Measurements from ENCODE around the gene PFKFB4.

Gene PFKFB4

GRCh38 chr3:48504051-48504946 lies 52.3 kb downstream of the PFKFB4 start, which contains the start of gene SHISA5:
TSS of gene SHISA5 (minus strand) at chr3:48504174. CDS start at chr3:48504094, 80 bp downstream.
- DNase-seq (ENCODE audit: low read depth) = peak; percentile 54
- H3K4me3 ChIP-seq (ENCODE audit: low read length) = peak within 1 kb of the TSS; percentile 59
- TF ChIP-seq, protein P1, sequence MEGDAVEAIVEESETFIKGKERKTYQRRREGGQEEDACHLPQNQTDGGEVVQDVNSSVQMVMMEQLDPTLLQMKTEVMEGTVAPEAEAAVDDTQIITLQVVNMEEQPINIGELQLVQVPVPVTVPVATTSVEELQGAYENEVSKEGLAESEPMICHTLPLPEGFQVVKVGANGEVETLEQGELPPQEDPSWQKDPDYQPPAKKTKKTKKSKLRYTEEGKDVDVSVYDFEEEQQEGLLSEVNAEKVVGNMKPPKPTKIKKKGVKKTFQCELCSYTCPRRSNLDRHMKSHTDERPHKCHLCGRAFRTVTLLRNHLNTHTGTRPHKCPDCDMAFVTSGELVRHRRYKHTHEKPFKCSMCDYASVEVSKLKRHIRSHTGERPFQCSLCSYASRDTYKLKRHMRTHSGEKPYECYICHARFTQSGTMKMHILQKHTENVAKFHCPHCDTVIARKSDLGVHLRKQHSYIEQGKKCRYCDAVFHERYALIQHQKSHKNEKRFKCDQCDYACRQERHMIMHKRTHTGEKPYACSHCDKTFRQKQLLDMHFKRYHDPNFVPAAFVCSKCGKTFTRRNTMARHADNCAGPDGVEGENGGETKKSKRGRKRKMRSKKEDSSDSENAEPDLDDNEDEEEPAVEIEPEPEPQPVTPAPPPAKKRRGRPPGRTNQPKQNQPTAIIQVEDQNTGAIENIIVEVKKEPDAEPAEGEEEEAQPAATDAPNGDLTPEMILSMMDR (IDR thresholded peaks at IDR 0.05; ENCODE audit: insufficient read depth, low read depth, low read length, missing control alignments) = no peak

GRCh38 chr3:48503401-48504050 lies 53.1 kb downstream of the PFKFB4 start:
- peak overlapping the region; percentile 59 for H3K4me3 ChIP-seq (ENCODE audit: low read length)
- peak; percentile 62 for DNase-seq (ENCODE audit: low read depth)
- TF ChIP-seq, protein P1 (IDR thresholded peaks at IDR 0.05; ENCODE audit: insufficient read depth, low read depth, low read length, missing control alignments) = no peak

DNA sequence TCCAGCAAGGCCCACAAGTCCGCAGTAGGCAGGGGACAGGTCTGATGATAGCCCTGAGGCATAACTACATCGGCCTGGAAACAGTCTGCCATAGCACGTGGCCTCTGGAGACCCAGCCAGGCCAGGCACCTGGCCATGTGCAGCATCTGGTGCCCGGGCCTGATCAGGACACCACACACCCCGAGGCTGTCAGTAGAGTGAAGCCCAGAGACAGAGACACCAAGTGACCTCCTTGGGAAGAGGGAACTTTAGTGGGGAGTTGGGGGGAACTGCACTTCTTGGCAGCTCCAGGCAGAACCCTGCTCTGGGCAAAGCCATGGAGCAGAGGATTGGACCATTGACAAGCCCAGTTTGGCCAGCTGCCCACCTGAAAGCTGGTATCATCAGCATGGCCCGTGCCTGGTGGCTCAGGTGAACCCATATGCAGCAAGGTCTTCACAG lies 53.9 kb downstream of the PFKFB4 start:
- TF ChIP-seq, protein P1 (IDR thresholded peaks at IDR 0.05; ENCODE audit: insufficient read depth, low read depth, low read length, missing control alignments) = no peak
- no peak overlapping the region for H3K4me3 ChIP-seq (ENCODE audit: low read length)
- DNase-seq (ENCODE audit: low read depth) = no peak

DNA sequence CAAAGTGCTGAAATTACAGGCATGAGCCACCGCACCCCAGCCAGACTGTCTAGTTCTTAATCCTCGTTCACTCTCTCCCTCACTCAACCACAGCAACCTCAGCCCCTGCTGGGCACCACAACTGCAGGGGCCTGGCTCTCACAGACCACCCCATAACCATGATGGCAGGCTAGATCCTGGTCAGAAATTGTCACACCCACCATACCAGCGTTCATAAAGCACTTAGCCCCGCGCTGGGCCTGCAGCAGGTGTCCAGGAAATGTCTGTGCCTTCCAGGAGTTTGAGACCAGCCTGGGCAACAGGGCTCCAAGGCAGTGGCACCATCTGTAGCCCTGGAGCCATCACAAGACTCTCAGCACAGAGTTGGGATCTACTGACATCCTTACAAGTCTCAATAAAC lies 54.5 kb downstream of the PFKFB4 start:
- TF ChIP-seq, protein P1 (IDR thresholded peaks at IDR 0.05; ENCODE audit: insufficient read depth, low read depth, low read length, missing control alignments) = no peak
- no peak for DNase-seq (ENCODE audit: low read depth)
- H3K4me3 ChIP-seq (ENCODE audit: low read length) = no peak overlapping the region

DNA sequence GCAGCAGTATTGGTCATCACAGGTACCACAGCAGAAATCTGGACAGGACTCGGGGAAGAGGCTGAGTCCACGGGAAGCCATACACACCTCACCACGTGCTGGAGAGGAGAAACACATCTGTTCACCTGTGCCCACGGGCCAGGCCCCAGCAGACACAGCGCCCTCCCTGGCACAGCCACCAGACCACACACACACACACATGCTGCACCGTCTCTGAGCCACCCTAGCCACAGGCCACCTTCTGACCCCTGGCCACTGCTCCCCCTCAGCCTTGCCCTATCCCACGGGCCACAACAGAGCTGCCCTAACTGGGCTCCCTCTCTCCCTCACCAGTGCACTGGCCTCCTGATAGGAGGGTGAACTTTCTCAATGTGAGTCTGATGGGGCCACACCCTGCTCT lies 55.4 kb downstream of the PFKFB4 start:
- TF ChIP-seq, protein P1 (IDR thresholded peaks at IDR 0.05; ENCODE audit: insufficient read depth, low read depth, low read length, missing control alignments) = no peak
- DNase-seq (ENCODE audit: low read depth) = no peak
- no peak overlapping the region for H3K4me3 ChIP-seq (ENCODE audit: low read length)

DNA sequence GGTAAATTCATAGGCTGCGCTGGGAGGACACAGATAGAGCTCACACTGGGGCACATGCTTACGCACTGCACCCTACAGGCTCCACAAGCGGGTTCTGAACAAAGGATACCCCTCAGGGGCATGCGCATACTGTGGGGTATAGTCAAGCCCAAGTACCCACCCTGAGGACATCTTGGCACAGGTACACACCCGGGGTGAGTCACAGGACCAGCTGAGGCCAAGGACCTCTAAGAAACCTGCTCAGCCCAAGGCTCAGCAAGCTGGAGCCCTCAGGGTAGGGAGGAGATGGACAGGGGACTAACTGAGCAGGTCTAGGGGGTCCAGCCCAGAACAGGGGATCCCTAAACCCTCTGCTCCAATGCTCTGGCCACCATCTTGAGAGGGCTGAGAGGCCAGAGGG lies 55.9 kb downstream of the PFKFB4 start:
- peak; percentile 47 for DNase-seq (ENCODE audit: low read depth)
- H3K4me3 ChIP-seq (ENCODE audit: low read length) = no peak overlapping the region
- TF ChIP-seq, protein P1 (IDR thresholded peaks at IDR 0.05; ENCODE audit: insufficient read depth, low read depth, low read length, missing control alignments) = no peak

Measured in epithelial cell of esophagus (primary cell).